HCT116 (cell line): Measurements from ENCODE around the gene CALR3. TPM values are rescaled to one million over a fixed set of nuclear protein-coding genes. Genes with fewer than 3 reads are reported as not detected.

Experiments
- ATAC-seq: fragments of 200-7000 bp; cut with Tn5 transposase; 2 replicates; pipeline ENCODE4 v1.9.1; 2020; ENCODE audit warnings: mild to moderate bottlenecking, moderate library complexity
- Bru-seq: library from RNA; stranded (reverse); fragments of 400-500 nt; gene quantifications from one replicate; lab custom pipeline; 2021; lab: Mats Ljungman, UMichigan
- BruChase-seq, 2 experiments: library from RNA; stranded (reverse); fragments of 400-500 nt; gene quantifications; one replicate each; lab custom pipeline; 2021; lab: Mats Ljungman, UMichigan
- BruUV-seq: library from RNA; stranded (reverse); fragments of 400-500 nt; replicated peaks from 2 replicates; lab custom pipeline; 2021; lab: Mats Ljungman, UMichigan
- CTCF ChIA-PET: fragments of 300-600 bp; sonication (Branson Sonifier 250); formaldehyde crosslinking; loops from one replicate; lab custom pipeline; 2021; ENCODE audit warnings: antibody characterized with exemption; lab: Charles Lee
- POLR2A ChIA-PET: fragments of 300-600, 350-600 bp; sonication (Branson Sonifier 250); formaldehyde crosslinking; loops from one replicate; lab custom pipeline; 2021; ENCODE audit warnings: antibody characterized with exemption; lab: Charles Lee
- RAD21 ChIA-PET, 2 experiments: fragments of 300-600 bp; sonication (Branson Sonifier 250); formaldehyde crosslinking; loops; one replicate each; lab custom pipeline; 2023; ENCODE audit warnings: low total read pairs in 2 of 2; ENCODE audit not compliant: uncharacterized antibody in 2 of 2, unreplicated experiment in 2 of 2, low non-redundant PET in 1 of 2; lab: Charles Lee
- DNase-seq: peaks from one replicate; pipeline ENCODE4 v3.0.0-alpha.2; 2010; ENCODE audit warnings: low read depth, low spot score
- H2AFZ ChIP-seq: fragments of 200-600 bp; shearing (Covaris generic), sonication (generic); 2 replicates; pipeline ENCODE4 v1.6.1; 2017; ENCODE audit warnings: low read depth, mixed run types, mixed read lengths, antibody characterized with exemption, low read length; ENCODE audit not compliant: poor library complexity, severe bottlenecking
- H3K27ac ChIP-seq: 2 replicates; pipeline ENCODE4 v1.5.1; 2012; ENCODE audit warnings: low read depth, low read length
- H3K27me3 ChIP-seq: fragments of 200-600 bp; sonication (generic); 2 replicates; pipeline ENCODE4 v1.6.1; 2016; ENCODE audit warnings: mixed run types, low read length, mixed read lengths; ENCODE audit not compliant: insufficient read depth
- H3K36me3 ChIP-seq, 2 experiments: fragments of 200-500 bp in 1 of 2; fragments of 200-600 bp in 1 of 2; sonication (Bioruptor generic) in 1 of 2; sonication (generic) in 1 of 2; 2 replicates each; pipeline versions ENCODE4 v1.5.1 to v1.6.1; 2014 to 2016; ENCODE audit warnings: low read length in 2 of 2, inconsistent platforms in 1 of 2, mixed read lengths in 1 of 2, mixed run types in 1 of 2; ENCODE audit not compliant: insufficient read depth in 2 of 2, control insufficient read depth in 1 of 2
- H3K4me1 ChIP-seq, 2 experiments: fragments of 200-600 bp in 1 of 2; sonication (generic) in 1 of 2; 2 replicates each; pipeline versions ENCODE4 v1.5.1 to v1.6.1; 2012 to 2017; ENCODE audit warnings: low read length in 2 of 2, inconsistent platforms in 1 of 2, mild to moderate bottlenecking in 1 of 2, mixed read lengths in 1 of 2, mixed run types in 1 of 2, moderate library complexity in 1 of 2; ENCODE audit not compliant: insufficient read depth in 2 of 2, control insufficient read depth in 1 of 2
- H3K4me2 ChIP-seq: fragments of 200-600 bp; sonication (generic); 2 replicates; pipeline ENCODE4 v1.6.1; 2017; ENCODE audit warnings: mixed run types, low read length, mixed read lengths
- H3K4me3 ChIP-seq, 2 experiments: fragments of 200-600 bp in 1 of 2; sonication (generic) in 1 of 2; replicated peaks in 1 of 2; 2 replicates each; pipeline ENCODE4 v1.5.1; 2011 to 2016; ENCODE audit warnings: low read length in 2 of 2, control low read depth in 1 of 2, low read depth in 1 of 2, mild to moderate bottlenecking in 1 of 2, mixed read lengths in 1 of 2, mixed run types in 1 of 2
- H3K79me2 ChIP-seq: fragments of 200-600 bp; sonication (generic); 2 replicates; pipeline ENCODE4 v1.6.1; 2017; ENCODE audit warnings: mild to moderate bottlenecking, mixed run types, low read length, moderate library complexity, mixed read lengths; ENCODE audit not compliant: insufficient read depth
- H3K9ac ChIP-seq: fragments of 200-600 bp; sonication (generic); 2 replicates; pipeline ENCODE4 v1.6.1; 2016; ENCODE audit warnings: low read length, mixed read lengths
- H3K9me2 ChIP-seq: fragments of 200-600 bp; sonication (generic), shearing (Covaris generic); 2 replicates; pipeline ENCODE4 v1.6.1; 2017; ENCODE audit warnings: mixed run types, mild to moderate bottlenecking, moderate library complexity; ENCODE audit not compliant: insufficient read depth
- H3K9me3 ChIP-seq, 2 experiments: fragments of 200-500 bp in 1 of 2; fragments of 200-600 bp in 1 of 2; sonication (Bioruptor generic) in 1 of 2; sonication (generic) in 1 of 2; 2 replicates each; pipeline ENCODE4 v1.6.1; 2014 to 2017; ENCODE audit warnings: low read length in 2 of 2, mixed read lengths in 2 of 2, inconsistent platforms in 1 of 2, low read depth in 1 of 2, mild to moderate bottlenecking in 1 of 2, mixed run types in 1 of 2, moderate library complexity in 1 of 2; ENCODE audit not compliant: control insufficient read depth in 1 of 2, insufficient read depth in 1 of 2
- H4K20me1 ChIP-seq: fragments of 200-600 bp; sonication (generic), shearing (Covaris generic); 2 replicates; pipeline ENCODE4 v1.6.1; 2017; ENCODE audit warnings: mixed run types, mild to moderate bottlenecking, moderate library complexity; ENCODE audit not compliant: insufficient read depth
- ELF1 ChIP-seq: IDR thresholded peaks from 2 replicates; pipeline ENCODE4 v1.6.1; 2012; ENCODE audit warnings: low read depth, borderline replicate concordance
- POLR2A ChIP-seq: IDR thresholded peaks from 2 replicates; pipeline ENCODE4 v1.7.0; 2011; ENCODE audit warnings: borderline replicate concordance; ENCODE audit not compliant: insufficient read depth, insufficient read length; ENCODE audit errors: extremely low read depth
- POLR2AphosphoS5 ChIP-seq: IDR thresholded peaks from 2 replicates; pipeline ENCODE4 v1.6.1; 2011; ENCODE audit warnings: mild to moderate bottlenecking, low read depth, low read length, moderate library complexity
- SP1 ChIP-seq: IDR thresholded peaks from 2 replicates; pipeline ENCODE4 v1.6.1; 2012; ENCODE audit warnings: low read depth
- SRF ChIP-seq: IDR thresholded peaks from 2 replicates; pipeline ENCODE4 v1.6.1; 2012; ENCODE audit warnings: low read depth
- TCF7L2 ChIP-seq: IDR thresholded peaks from 2 replicates; pipeline ENCODE4 v1.7.0; 2011; ENCODE audit warnings: borderline replicate concordance, inconsistent platforms; ENCODE audit not compliant: insufficient read depth, insufficient read length; ENCODE audit errors: extremely low read depth
- YY1 ChIP-seq: IDR thresholded peaks from 2 replicates; pipeline ENCODE4 v1.6.1; 2011; ENCODE audit warnings: low read length, low read depth, moderate library complexity, mild to moderate bottlenecking; ENCODE audit not compliant: insufficient replicate concordance; ENCODE audit errors: extremely low read depth
- ZFX ChIP-seq: fragments of 450-650 bp; IDR thresholded peaks from 2 replicates; pipeline ENCODE4 v1.6.1; 2017
- intact Hi-C: fragments of 100-400 bp; cut with micrococcal nuclease; formaldehyde crosslinking; loops from 2 replicates; pipeline ENCODE4 v1.10.0; 2022
- long read RNA-seq: library from polyadenylated mRNA; unstranded; transcript quantifications from one replicate; pipeline ENCODE4 v2.0.0, GENCODE V29; 2021; ENCODE audit not compliant: unreplicated experiment
- polyA plus RNA-seq: library from polyadenylated mRNA; unstranded; fragments of >200 nt; gene quantifications from 2 replicates; pipeline ENCODE4 v1.2.1, GENCODE V29; 2012; ENCODE audit warnings: missing spikeins
- total RNA-seq: library from RNA; stranded (reverse); gene quantifications from one replicate; pipeline ENCODE4 v1.2.1, GENCODE V29; 2021; ENCODE audit not compliant: unreplicated experiment
- TF ChIP-seq, protein P1 (sequence below): IDR thresholded peaks from 2 replicates; pipeline ENCODE4 v1.6.1; 2012

The CALR3 gene, protein sequence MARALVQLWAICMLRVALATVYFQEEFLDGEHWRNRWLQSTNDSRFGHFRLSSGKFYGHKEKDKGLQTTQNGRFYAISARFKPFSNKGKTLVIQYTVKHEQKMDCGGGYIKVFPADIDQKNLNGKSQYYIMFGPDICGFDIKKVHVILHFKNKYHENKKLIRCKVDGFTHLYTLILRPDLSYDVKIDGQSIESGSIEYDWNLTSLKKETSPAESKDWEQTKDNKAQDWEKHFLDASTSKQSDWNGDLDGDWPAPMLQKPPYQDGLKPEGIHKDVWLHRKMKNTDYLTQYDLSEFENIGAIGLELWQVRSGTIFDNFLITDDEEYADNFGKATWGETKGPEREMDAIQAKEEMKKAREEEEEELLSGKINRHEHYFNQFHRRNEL
- total RNA-seq (not detected), Bru-seq, nascent RNA (percentile 28 among the genes with signal in this experiment), BruChase-seq, experiment 1, labeled RNA remaining after a 6-hour chase (not detected), BruChase-seq, experiment 2, labeled RNA remaining after a 2-hour chase (not detected)
- polyA plus RNA-seq = not detected in 2 replicates
- long read RNA-seq = 0 reads

DNA sequence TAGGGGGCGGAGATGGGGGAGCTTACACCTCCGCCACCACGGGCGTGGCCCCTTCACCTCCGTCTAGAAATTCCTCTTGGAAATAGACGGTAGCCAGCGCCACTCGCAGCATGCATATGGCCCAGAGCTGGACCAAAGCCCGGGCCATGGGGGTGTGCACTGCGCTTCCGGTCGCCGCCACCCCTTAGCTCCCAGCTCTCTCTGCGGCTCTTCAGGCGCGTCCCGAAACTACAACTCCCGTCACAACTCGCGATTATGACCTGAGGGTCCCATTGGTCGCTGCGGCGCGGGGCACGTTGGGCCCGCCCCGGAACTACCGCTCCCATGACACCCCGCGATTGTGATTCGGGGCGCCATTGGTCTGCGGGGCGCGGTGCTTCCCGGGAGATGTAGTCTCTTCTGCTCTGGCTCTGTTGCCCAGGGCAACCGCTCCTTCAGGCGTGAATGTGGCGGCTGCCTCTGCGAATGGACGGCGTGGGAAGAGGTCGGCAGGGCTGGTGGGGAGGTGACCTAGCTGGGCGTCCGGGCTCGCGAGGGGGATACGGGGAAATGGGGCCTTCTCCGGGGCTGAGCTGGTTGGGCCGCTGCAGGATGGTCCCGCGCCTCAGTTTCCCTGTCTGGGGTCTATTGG, at the start of gene CALR3, which contains the start of gene C19orf44:
Gene CALR3 (minus strand): TSS at position 186 of the 631 bp plus-strand sequence. CDS start 38 bp downstream, at position 148.
Gene C19orf44 (plus strand): TSS at position 413 of the 631 bp plus-strand sequence. CDS start 4,399 bp downstream, outside the sequence.
- ChIA-PET CTCF (no interaction called here), RAD21 (no interaction called here), POLR2A (no interaction called here)
- no peaks in the 10 kb centered on the region for H3K36me3 ChIP-seq
- peak within 1 kb of the TSS; percentile 49 for H3K27ac ChIP-seq
- ATAC-seq = peak; percentile 99
- H3K4me3 ChIP-seq = peak within 1 kb of the TSS; percentile 91 to 95
- H3K9me3 ChIP-seq = no peaks in the 10 kb centered on the region
- TF ChIP-seq POLR2A (peak; percentile 32), YY1 (peak; percentile 76), SRF (no peak), TCF7L2 (no peak), ZFX (no peak; the same call in 1 of the 2 replicates), POLR2AphosphoS5 (peak; percentile 56), SP1 (peak; percentile 98), ELF1 (peak; percentile 88)
- TF ChIP-seq, protein P1, sequence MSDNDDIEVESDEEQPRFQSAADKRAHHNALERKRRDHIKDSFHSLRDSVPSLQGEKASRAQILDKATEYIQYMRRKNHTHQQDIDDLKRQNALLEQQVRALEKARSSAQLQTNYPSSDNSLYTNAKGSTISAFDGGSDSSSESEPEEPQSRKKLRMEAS = peak; percentile 63; the same call in 1 of the 2 replicates
- no peaks in the 10 kb centered on the region for H3K9me2 ChIP-seq
- peak within 1 kb of the TSS; percentile 88 for H3K4me2 ChIP-seq
- peaks cover 9 to 32% of the 10 kb centered on the region in 2 experiments for H3K4me1 ChIP-seq
- peak; percentile 94 for DNase-seq
- H3K27me3 ChIP-seq = no peaks in the 10 kb centered on the region
- H4K20me1 ChIP-seq = no peaks in the 10 kb centered on the region
- peaks cover 26% of the 10 kb centered on the region for H3K79me2 ChIP-seq
- no TSS peak for BruUV-seq
- H3K9ac ChIP-seq = peak within 1 kb of the TSS; percentile 64
- intact Hi-C loops = no loop called here
- H2AFZ ChIP-seq = peak within 1 kb of the TSS; percentile 82
